HL-60/S4 treated with retinoic acid at 250 ng/mL for 4 days and 3 days (cell line): Measurements from ENCODE around the gene EIF2B1.

Source experiments
- in situ Hi-C: fragments of 300-500 bp; cut with MboI; formaldehyde crosslinking; loops from 2 replicates; pipeline ENCODE4 v1.7.0; 2022; ENCODE audit warnings: low sequenced_read_pairs

Gene EIF2B1

GRCh38 chr12:123633379-123634141 is at the start of gene EIF2B1, which contains the start of gene GTF2H3:
TSS of gene EIF2B1 (minus strand) at chr12:123633686. CDS start at chr12:123633557, 129 bp downstream.
TSS of gene GTF2H3 (plus strand) at chr12:123633829. CDS start at chr12:123633860, 31 bp downstream.
- in situ Hi-C loops, result no loop called here

DNA sequence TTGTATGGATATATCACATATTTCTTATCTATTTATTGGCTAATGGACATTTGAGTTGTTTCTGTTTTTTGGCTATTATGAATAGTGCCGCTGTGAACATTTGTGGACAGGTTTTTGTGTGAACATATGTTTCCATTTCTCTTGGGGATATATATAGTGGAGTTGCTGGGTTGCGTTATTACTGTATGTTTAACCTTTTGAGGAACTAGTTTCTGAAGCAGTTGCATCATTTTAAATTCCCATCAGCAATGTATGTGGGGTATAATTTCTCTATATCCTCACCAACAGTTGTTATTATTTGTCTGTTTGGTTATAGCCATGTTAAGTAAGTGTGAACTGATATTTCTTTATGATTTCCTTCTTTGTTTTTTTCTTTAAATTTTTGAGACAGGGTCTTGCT is 48.1 kb upstream of the EIF2B1 start:
- in situ Hi-C loops, result no loop called here

- in situ Hi-C loops, result no loop called here
Measured at GRCh38 chr12:123678981-123679380, 45.5 kb upstream of the EIF2B1 start.

DNA sequence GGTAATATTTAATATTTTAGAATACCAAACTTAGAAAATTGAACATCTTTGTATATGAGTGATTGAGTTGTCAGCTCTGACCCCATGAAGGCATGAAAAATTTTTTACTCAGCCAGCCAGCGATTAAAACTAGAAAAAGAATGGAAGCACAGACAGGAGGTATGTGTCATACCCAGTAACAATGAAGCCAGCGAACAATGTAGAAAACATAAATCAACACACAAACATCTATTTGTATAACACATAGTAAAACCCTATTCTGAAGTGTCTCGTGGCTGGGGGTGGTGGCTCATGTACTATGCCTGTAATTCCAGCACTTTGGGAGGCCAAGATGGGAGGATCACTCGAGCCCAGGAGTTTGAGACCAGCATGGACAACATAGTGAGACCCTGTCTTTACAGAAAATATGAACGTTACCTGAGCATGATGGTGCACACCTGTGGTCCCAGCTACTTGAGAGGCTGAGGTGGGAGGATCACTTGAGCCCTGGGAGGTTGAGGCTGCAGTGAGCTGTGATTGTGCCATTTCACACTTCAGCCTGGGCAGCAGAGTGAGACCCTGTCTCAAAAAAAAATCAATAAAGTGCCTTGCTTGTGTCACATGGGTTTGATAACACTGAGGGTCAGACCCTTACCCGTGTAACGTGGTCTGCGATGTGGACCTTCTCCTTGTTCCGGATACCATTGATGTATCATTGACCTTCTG is 43.3 kb upstream of the EIF2B1 start:
- in situ Hi-C loops, result no loop called here

DNA sequence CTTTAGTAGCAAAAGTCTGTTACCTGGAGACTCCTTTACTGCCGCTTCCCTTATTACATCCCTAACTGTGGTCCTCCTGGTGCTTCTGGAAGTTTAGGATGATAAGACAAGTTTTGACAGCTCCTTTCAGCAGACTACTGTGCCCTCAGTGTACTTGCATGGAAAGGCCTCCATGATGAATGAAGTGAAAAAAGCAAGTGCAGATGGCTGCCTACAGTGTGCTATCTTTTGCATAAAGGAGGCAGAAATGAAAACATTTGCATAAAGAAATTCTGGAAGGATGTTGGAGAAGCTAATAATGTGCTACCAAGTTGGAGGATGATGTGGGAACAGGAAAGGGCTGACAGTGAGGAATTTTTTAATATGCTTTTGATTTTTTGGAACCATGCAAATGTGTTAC is 42.0 kb upstream of the EIF2B1 start:
- in situ Hi-C loops, result no loop called here

- in situ Hi-C loops, result no loop called here
Measured at GRCh38 chr12:123671876-123672275, 38.4 kb upstream of the EIF2B1 start.

DNA sequence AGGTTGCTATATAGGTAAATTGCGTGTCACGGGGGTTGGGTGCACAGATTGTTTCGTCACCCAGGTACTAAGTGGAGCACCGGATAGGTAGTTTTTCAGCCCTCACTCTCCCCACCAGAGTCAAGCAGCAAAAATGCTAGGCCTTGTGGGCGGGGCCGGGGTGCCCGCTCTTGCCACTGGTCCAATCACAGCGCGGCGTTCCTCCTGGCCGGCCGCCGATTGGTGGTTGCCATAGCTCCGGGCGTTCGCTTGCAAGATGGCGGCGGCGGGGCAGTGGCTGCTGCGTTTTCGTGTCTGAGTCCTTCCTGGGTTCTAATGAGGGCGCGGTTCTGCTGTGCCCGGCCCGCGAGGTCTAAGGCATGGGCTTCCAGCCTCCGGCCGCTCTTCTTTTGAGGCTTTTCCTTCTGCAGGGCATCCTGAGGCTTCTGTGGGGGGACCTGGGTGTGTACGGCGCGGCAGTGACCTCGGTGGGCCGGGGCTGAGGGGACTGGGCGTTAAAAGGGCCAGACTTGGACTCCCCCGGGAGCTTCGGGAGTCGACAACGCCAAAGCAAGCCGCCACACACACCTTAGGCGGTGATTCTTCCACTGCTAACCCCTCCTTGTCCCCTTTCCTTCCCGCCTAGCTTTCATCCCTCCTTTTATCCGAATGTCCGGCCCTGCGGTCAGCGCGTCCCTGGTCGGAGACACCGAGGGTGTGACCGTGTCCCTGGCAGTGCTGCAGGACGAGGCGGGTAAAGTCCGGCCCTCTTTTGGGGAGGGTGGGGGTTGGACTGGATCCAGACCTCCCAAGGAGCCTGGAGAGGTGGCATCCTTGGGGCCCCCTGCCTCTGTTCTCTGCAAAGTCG is 37.6 kb upstream of the EIF2B1 start, which contains the start of gene TCTN2:
Gene TCTN2 (plus strand): TSS at position 232 of the 847 bp plus-strand sequence. CDS start 128 bp downstream, at position 360.
- in situ Hi-C loops, result no loop called here

GRCh38 chr12:123667771-123668170 is 34.3 kb upstream of the EIF2B1 start:
- in situ Hi-C loops, result no loop called here

GRCh38 chr12:123659996-123660727 is 26.7 kb upstream of the EIF2B1 start:
- in situ Hi-C loops, result no loop called here

DNA sequence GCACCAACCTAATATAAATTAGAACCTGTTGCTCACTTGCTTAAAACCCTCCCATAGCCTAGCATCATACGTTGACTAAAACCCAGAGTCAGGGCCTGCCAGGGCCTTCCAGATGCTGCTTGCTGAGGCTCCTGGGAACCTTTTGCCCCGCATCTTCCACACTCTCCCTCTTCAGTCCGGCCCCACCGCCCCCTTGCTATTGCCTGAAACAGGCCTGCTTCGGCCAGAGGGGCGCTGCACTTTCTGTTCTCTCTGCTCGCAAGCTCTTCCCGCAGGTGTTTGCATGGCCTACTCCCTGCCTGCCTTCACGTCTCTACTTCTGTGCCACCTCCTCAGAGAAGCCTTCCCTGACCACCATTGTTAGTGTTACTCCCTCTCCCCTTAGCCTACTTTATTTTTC is 23.7 kb upstream of the EIF2B1 start:
- in situ Hi-C loops, result no loop called here

DNA sequence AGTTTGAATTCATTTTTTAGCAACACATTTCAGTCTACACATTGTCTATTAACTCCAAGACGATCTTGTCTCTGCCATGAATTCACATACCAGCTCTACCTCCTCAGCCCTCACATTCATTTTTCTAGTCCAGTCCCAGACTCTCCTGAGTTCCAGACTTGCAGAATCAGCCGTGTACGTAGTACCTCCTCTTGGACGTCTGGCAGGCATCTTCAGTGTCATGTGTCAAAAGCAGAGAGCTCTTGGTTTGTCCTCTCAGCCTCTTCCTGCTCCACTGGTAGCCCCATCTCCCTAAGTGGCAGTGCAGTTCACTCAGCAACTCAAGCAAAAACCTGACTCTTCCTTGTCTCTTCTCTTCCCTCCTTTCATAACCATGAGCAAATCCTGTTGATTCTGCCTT is 22.9 kb upstream of the EIF2B1 start:
- in situ Hi-C loops, result no loop called here

- in situ Hi-C loops, result no loop called here
Measured at GRCh38 chr12:123655420-123655819, 21.9 kb upstream of the EIF2B1 start.

- in situ Hi-C loops, result no loop called here
Measured at GRCh38 chr12:123654129-123654701, 20.7 kb upstream of the EIF2B1 start.

GRCh38 chr12:123648401-123648800 is 14.9 kb upstream of the EIF2B1 start:
- in situ Hi-C loops, result no loop called here

DNA sequence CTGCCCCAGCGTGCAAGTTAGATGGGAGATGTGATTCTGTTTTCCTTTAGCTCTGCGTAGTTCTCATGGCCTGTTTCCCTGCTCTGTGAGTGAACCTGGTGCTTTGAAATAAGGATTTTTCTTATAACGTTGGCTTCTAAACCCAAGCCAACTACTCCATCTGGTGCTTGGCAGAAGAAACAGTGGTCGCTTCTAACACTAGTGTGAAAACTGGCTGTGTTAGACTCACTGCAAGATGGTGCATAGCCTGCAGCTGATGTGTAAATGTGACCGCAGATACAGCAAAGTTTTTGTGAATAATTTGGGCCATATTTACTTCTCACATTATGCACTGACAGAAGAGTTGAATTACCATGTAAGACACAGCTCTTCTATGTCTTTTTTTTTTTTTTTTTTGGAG is 12.4 kb upstream of the EIF2B1 start:
- in situ Hi-C loops, result no loop called here

DNA sequence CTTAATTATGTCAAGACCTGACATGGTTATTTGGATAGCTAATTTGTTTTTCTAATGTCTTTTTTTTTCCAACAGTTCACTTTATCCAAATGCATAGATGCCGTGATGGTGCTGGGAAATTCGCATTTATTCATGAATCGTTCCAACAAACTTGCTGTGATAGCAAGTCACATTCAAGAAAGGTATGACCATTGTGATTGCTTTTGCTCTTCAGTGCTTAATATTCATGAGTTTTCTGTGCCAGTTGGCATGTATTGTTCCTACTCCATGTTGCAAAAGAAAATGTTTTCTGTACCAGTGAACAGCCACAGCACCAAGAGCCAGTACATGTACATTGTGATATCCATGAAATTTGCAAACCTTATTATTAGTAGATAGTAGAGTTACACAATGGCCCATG is 11.9 kb upstream of the EIF2B1 start:
- in situ Hi-C loops, result no loop called here

DNA sequence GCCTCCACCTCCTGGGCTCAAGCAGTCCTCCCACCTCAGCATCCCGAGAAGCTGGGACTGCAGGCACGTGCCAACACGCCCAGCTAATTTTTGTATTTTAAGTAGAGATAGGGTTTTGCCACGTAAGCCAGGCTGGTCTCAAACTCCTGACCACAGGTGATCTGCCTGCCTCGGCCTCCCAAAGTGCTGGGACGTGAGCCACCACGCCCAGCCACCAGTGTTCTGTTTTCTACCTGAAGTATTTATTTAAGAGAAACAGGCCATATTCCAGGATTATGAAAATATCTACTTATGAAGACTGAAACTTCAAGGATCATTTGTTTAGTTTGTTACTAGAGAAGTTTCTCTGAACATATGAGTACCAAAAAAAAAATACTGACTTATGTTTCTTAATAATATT is 10.4 kb upstream of the EIF2B1 start:
- in situ Hi-C loops, result no loop called here

DNA sequence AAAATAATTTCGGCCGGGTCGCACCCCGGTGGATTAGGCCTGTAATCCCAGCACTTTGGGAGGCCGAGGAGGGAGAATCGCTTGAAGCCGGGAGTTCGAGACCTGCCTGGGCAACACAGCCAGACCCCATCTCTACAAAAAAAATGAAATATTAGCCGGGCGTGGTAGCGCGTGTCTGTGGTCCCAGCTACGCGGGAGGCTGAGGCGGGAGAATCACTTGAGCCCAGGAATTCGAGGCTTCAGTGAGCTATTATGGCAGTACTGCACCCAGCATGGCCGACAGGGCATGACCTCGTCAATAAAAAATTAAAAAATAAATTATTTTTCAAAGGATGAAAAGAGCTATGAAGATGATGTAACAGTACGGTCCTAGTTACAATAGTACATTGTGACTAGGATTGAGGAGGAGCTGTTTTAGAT is 666 bp upstream of the EIF2B1 start:
- in situ Hi-C loops, result no loop called here

GRCh38 chr12:123621619-123622530 is 11.6 kb downstream of the EIF2B1 start:
- in situ Hi-C loops, result no loop called here
